ENCODE measurements around the gene TCF12. TPM values are rescaled to one million over a fixed set of nuclear protein-coding genes. Genes with fewer than 3 reads are reported as not detected.

TCF12 gene
- total RNA-seq, 1 donor from 2014 or later = 149 TPM

GRCh38 chr15:56980473-56980872, 62.0 kb downstream of the TCF12 start:
- TF ChIP-seq EZH2 (IDR thresholded peaks at IDR 0.05) = no peak
- no peak for TF ChIP-seq CTCF (IDR thresholded peaks at IDR 0.05)
- no peak for TF ChIP-seq EZH2phosphoT487 (IDR thresholded peaks at IDR 0.05)
- H4K20me1 ChIP-seq (ENCODE audit: low read depth) = peaks cover 89% of the 10 kb centered on the region
- H3K4me1 ChIP-seq = peaks cover 16% of the 10 kb centered on the region
- peaks cover 100% of the 10 kb centered on the region for H3K79me2 ChIP-seq (ENCODE audit: low read depth)
- no peak overlapping the region for H3K4me3 ChIP-seq
- no peak overlapping the region for H3K4me2 ChIP-seq
- no peaks in the 10 kb centered on the region for H3K27me3 ChIP-seq
- Mint-ChIP-seq H3K27me3 (ENCODE audit: insufficient read depth, low read depth) (peaks cover 3% of the 10 kb centered on the region), H3K4me1 (peaks cover 6% of the 10 kb centered on the region), H3K4me3 (no peak overlapping the region), H3K27ac (no peak overlapping the region), H3K36me3 (peaks cover 11% of the 10 kb centered on the region), H3K9me3 (no peaks in the 10 kb centered on the region)
- no peaks in the 10 kb centered on the region for H3K9me3 ChIP-seq (ENCODE audit: low read depth)
- DNase-seq (ENCODE audit: low spot score) = no peak
- H2AFZ ChIP-seq (replicated peaks) = no peak overlapping the region
- no peak overlapping the region for H3K27ac ChIP-seq
- peaks cover 10% of the 10 kb centered on the region for H3F3A ChIP-seq (ENCODE audit: low read depth)
- no peak overlapping the region for H3K9ac ChIP-seq
- H3K36me3 ChIP-seq = no peaks in the 10 kb centered on the region

GRCh38 chr15:56981160-56981559, 62.7 kb downstream of the TCF12 start:
- peaks cover 9% of the 10 kb centered on the region for H3K36me3 Mint-ChIP-seq
- Histone ChIP-seq H4K20me1 (ENCODE audit: low read depth) (peaks cover 96% of the 10 kb centered on the region), H3K4me1 (peaks cover 18% of the 10 kb centered on the region), H3K27me3 (no peaks in the 10 kb centered on the region), H3K9ac (no peak overlapping the region), H3K4me3 (no peak overlapping the region), H2AFZ (replicated peaks) (no peak overlapping the region), H3K36me3 (no peaks in the 10 kb centered on the region), H3K79me2 (ENCODE audit: low read depth) (peaks cover 100% of the 10 kb centered on the region), H3F3A (ENCODE audit: low read depth) (peaks cover 10% of the 10 kb centered on the region), H3K27ac (no peak overlapping the region), H3K9me3 (ENCODE audit: low read depth) (no peaks in the 10 kb centered on the region), H3K4me2 (no peak overlapping the region)
- H3K27ac Mint-ChIP-seq = no peak overlapping the region
- no peak for DNase-seq (ENCODE audit: low spot score)
- no peaks in the 10 kb centered on the region for H3K9me3 Mint-ChIP-seq
- H3K4me3 Mint-ChIP-seq = no peak overlapping the region
- peaks cover 6% of the 10 kb centered on the region for H3K4me1 Mint-ChIP-seq
- TF ChIP-seq EZH2phosphoT487 (IDR thresholded peaks at IDR 0.05) = no peak
- peaks cover 3% of the 10 kb centered on the region for H3K27me3 Mint-ChIP-seq (ENCODE audit: insufficient read depth, low read depth)

GRCh38 chr15:56982987-56983386, 64.5 kb downstream of the TCF12 start:
- H3K4me2 ChIP-seq = no peak overlapping the region
- Mint-ChIP-seq H3K4me3 (no peak overlapping the region), H3K4me1 (peaks cover 6% of the 10 kb centered on the region), H3K27me3 (ENCODE audit: insufficient read depth, low read depth) (no peaks in the 10 kb centered on the region), H3K36me3 (peaks cover 9% of the 10 kb centered on the region), H3K9me3 (no peaks in the 10 kb centered on the region), H3K27ac (peak overlapping the region; percentile 57)
- peaks cover 100% of the 10 kb centered on the region for H3K79me2 ChIP-seq (ENCODE audit: low read depth)
- H4K20me1 ChIP-seq (ENCODE audit: low read depth) = peaks cover 98% of the 10 kb centered on the region
- H3K9ac ChIP-seq = no peak overlapping the region
- H3K36me3 ChIP-seq = no peaks in the 10 kb centered on the region
- TF ChIP-seq EZH2phosphoT487 (IDR thresholded peaks at IDR 0.05) (no peak), EZH2 (IDR thresholded peaks at IDR 0.05) (no peak), CTCF (IDR thresholded peaks at IDR 0.05) (no peak)
- H3K4me1 ChIP-seq = peaks cover 24% of the 10 kb centered on the region
- H3F3A ChIP-seq (ENCODE audit: low read depth) = peaks cover 10% of the 10 kb centered on the region
- no peak overlapping the region for H2AFZ ChIP-seq (replicated peaks)
- no peaks in the 10 kb centered on the region for H3K27me3 ChIP-seq
- H3K4me3 ChIP-seq = no peak overlapping the region
- no peaks in the 10 kb centered on the region for H3K9me3 ChIP-seq (ENCODE audit: low read depth)
- DNase-seq (ENCODE audit: low spot score) = peak; percentile 10
- H3K27ac ChIP-seq = no peak overlapping the region

- no peak overlapping the region for H3K4me2 ChIP-seq
- peaks cover 100% of the 10 kb centered on the region for H3K79me2 ChIP-seq (ENCODE audit: low read depth)
- H3K9ac ChIP-seq = no peak overlapping the region
- H2AFZ ChIP-seq (replicated peaks) = no peak overlapping the region
- no peak for DNase-seq (ENCODE audit: low spot score)
- H3K27ac ChIP-seq = peak overlapping the region; percentile 69
- Mint-ChIP-seq H3K36me3 (peaks cover 9% of the 10 kb centered on the region), H3K4me3 (no peak overlapping the region), H3K27me3 (ENCODE audit: insufficient read depth, low read depth) (no peaks in the 10 kb centered on the region), H3K4me1 (peaks cover 9% of the 10 kb centered on the region), H3K9me3 (no peaks in the 10 kb centered on the region), H3K27ac (no peak overlapping the region)
- H3K4me1 ChIP-seq = peaks cover 23% of the 10 kb centered on the region
- H3K4me3 ChIP-seq = no peak overlapping the region
- no peaks in the 10 kb centered on the region for H3K27me3 ChIP-seq
- peaks cover 100% of the 10 kb centered on the region for H4K20me1 ChIP-seq (ENCODE audit: low read depth)
- no peaks in the 10 kb centered on the region for H3K9me3 ChIP-seq (ENCODE audit: low read depth)
- TF ChIP-seq EZH2phosphoT487 (IDR thresholded peaks at IDR 0.05) = no peak
- peaks cover 10% of the 10 kb centered on the region for H3F3A ChIP-seq (ENCODE audit: low read depth)
- H3K36me3 ChIP-seq = no peaks in the 10 kb centered on the region
Measured at GRCh38 chr15:56984681-56985481, 66.4 kb downstream of the TCF12 start.
